Measurements from ENCODE around the gene MADCAM1.

MADCAM1 gene

DNA sequence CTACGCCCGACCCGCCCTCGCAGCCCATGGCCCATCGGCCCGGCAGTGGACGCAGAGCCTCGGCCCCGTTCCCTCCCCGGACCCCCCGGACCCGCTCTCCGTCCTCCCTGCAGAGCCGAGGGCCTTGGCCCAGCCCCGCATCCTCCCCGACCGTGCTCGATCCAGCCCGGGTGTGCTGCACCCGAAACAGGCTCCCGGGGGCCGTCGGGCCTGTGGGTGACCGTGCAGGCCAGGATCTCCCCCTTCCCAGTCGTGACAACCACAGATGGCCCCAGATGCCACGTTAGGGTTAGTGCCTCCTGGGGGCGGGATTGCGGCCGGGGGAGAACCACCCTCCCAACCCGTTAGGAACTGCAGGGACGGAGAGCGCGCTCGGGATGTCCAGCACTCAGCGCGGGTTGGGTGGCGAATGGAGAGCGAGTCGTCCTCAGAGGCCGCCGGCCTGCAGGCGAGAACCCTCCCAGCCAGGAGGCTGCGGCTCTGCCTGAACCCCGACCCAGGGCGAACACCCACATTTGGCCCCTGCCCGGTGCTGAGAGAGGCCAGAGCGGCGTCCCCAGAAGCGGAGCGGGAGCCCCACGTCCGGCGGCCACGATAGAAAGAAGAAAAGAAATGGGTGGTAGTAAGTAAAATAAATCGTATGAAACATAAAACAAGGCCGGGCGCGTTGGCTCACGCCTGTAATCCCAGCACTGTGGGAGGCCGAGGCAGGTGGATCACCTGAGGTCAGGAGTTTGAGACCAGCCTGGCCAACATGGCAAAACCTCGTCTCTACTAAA is 6.7 kb upstream of the MADCAM1 start:
- DNase-seq (ENCODE audit: low spot score) (no peak), ATAC-seq (ENCODE audit: low read depth) (peak; percentile 22; the same call in 1 of the 3 replicates)
- H3K27ac ChIP-seq (ENCODE audit: poor library complexity, severe bottlenecking) = peak overlapping the region; percentile 54
- peaks cover 19% of the 10 kb centered on the region for H3K27me3 ChIP-seq (ENCODE audit: insufficient read depth, poor library complexity, severe bottlenecking)
- TF ChIP-seq, protein P1, sequence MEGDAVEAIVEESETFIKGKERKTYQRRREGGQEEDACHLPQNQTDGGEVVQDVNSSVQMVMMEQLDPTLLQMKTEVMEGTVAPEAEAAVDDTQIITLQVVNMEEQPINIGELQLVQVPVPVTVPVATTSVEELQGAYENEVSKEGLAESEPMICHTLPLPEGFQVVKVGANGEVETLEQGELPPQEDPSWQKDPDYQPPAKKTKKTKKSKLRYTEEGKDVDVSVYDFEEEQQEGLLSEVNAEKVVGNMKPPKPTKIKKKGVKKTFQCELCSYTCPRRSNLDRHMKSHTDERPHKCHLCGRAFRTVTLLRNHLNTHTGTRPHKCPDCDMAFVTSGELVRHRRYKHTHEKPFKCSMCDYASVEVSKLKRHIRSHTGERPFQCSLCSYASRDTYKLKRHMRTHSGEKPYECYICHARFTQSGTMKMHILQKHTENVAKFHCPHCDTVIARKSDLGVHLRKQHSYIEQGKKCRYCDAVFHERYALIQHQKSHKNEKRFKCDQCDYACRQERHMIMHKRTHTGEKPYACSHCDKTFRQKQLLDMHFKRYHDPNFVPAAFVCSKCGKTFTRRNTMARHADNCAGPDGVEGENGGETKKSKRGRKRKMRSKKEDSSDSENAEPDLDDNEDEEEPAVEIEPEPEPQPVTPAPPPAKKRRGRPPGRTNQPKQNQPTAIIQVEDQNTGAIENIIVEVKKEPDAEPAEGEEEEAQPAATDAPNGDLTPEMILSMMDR (IDR thresholded peaks at IDR 0.05; ENCODE audit: poor library complexity, severe bottlenecking) = no peak
- H3K36me3 ChIP-seq (ENCODE audit: low read depth) = no peaks in the 10 kb centered on the region
- no peaks in the 10 kb centered on the region for H3K4me1 ChIP-seq (ENCODE audit: insufficient read depth, poor library complexity, severe bottlenecking)
- peak overlapping the region; percentile 97 for H3K4me3 ChIP-seq (ENCODE audit: severe bottlenecking)
- no peaks in the 10 kb centered on the region for H3K9me3 ChIP-seq (ENCODE audit: severe bottlenecking)

DNA sequence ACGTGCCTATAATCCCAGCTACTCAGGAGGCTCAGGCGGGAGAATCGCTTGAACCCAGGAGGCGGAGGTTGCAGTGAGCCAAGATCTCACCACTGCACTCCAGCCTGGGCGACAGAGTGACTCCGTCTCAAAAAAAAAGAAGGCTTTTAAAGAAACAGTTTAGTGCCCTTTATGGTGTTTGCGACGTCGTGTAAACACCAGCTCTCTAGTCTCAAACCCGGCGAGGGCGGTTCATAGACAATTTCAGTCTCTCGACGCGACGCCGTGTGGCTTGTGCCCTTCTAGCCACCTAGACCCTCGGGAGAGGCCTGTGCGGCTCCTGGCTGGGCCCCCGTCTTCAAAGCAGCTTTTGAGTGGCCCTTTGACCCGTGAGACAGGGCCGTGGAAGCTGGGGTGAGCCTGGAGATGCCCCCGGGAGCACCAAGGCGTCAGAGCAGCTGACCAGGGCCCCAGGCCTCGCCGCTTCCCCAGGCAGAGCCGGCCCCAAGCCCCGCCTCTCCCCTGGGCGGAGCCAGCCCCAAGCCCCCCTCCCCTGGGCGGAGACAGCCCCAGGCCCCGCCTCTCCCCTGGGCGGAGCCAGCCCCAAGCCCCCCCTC is 5.0 kb upstream of the MADCAM1 start:
- no peak for ATAC-seq (ENCODE audit: low read depth)
- TF ChIP-seq, protein P1 (IDR thresholded peaks at IDR 0.05; ENCODE audit: poor library complexity, severe bottlenecking) = no peak
- no peak for DNase-seq (ENCODE audit: low spot score)
- Histone ChIP-seq H3K4me3 (ENCODE audit: severe bottlenecking) (no peak overlapping the region), H3K27ac (ENCODE audit: poor library complexity, severe bottlenecking) (no peak overlapping the region), H3K9me3 (ENCODE audit: severe bottlenecking) (no peaks in the 10 kb centered on the region), H3K36me3 (ENCODE audit: low read depth) (no peaks in the 10 kb centered on the region), H3K4me1 (ENCODE audit: insufficient read depth, poor library complexity, severe bottlenecking) (no peaks in the 10 kb centered on the region), H3K27me3 (ENCODE audit: insufficient read depth, poor library complexity, severe bottlenecking) (peaks cover 10% of the 10 kb centered on the region)

GRCh38 chr19:492091-492531 is 4.2 kb upstream of the MADCAM1 start:
- H3K27ac ChIP-seq (ENCODE audit: poor library complexity, severe bottlenecking) = no peak overlapping the region
- ATAC-seq (ENCODE audit: low read depth) = no peak
- no peak overlapping the region for H3K4me3 ChIP-seq (ENCODE audit: severe bottlenecking)
- TF ChIP-seq, protein P1 (IDR thresholded peaks at IDR 0.05; ENCODE audit: poor library complexity, severe bottlenecking) = no peak
- H3K4me1 ChIP-seq (ENCODE audit: insufficient read depth, poor library complexity, severe bottlenecking) = no peaks in the 10 kb centered on the region
- no peak for DNase-seq (ENCODE audit: low spot score)
- no peaks in the 10 kb centered on the region for H3K9me3 ChIP-seq (ENCODE audit: severe bottlenecking)
- H3K36me3 ChIP-seq (ENCODE audit: low read depth) = no peaks in the 10 kb centered on the region
- H3K27me3 ChIP-seq (ENCODE audit: insufficient read depth, poor library complexity, severe bottlenecking) = peaks cover 8% of the 10 kb centered on the region

DNA sequence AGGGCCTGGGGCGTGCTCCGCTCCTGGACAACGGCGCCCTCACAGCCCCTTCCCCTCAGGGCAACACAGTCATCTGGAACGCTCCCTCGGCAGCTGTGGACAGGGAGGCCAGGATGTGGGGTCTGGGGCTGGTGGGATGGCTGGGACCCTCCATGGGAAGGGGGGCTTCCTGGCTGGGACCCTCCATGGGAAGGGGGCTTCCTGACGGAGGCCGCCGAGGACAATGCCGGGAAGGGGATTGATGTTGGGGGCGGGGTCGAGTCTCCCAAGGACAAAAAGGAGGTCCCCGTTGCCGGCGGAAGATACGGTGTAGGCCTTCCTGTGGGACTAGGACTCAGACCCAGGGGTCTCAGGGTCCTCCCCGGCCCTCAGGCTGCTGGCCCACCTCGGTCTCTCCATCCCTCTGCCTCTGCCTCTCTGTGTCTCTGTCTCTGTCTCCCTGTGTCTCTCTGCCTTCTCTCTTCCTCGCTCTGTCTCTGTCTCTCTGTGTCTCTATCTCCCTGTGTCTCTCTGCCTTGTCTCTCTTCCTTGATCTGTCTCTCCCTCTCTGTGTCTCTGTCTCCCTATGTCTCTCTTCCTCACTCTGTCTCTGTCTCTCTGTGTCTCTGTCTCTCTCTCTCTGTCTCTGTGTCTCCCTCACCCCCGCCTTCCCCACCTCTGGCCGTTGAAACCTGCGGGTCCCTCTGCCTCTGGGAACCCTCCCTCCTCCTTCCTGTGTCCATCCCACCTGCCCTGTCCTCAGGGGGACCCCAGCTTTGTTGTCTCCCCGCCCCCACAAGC is 2.7 kb upstream of the MADCAM1 start:
- Histone ChIP-seq H3K36me3 (ENCODE audit: low read depth) (no peaks in the 10 kb centered on the region), H3K27ac (ENCODE audit: poor library complexity, severe bottlenecking) (no peak overlapping the region), H3K4me1 (ENCODE audit: insufficient read depth, poor library complexity, severe bottlenecking) (no peaks in the 10 kb centered on the region), H3K27me3 (ENCODE audit: insufficient read depth, poor library complexity, severe bottlenecking) (peaks cover 15% of the 10 kb centered on the region), H3K9me3 (ENCODE audit: severe bottlenecking) (no peaks in the 10 kb centered on the region), H3K4me3 (ENCODE audit: severe bottlenecking) (no peak overlapping the region)
- TF ChIP-seq, protein P1 (IDR thresholded peaks at IDR 0.05; ENCODE audit: poor library complexity, severe bottlenecking) = no peak
- ATAC-seq (ENCODE audit: low read depth) (no peak), DNase-seq (ENCODE audit: low spot score) (no peak)

Measured in RWPE2 (cell line).